Measurements from ENCODE around the gene M1AP.
A peak's percentile ranks its signal among the peaks of the same experiment; 100 is the strongest.

M1AP gene

DNA sequence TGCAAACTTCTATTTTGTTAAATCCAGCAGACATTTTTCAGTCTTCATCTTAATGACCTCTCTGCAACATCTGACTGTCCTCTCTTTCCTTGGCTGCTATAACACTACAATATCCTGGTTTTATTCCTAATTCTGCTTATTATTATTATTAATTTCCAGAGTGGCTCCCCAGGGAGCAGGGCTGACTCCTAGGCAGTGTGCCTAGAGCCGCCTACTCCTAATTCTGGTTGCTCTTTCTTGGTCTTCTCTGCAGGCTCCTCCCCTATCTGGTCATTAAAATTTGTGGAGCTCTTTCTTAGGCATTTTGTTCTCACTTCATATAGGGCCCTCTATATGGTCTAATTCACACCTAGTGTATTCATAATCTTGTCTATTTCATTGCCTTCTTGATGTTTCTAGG lies 105.2 kb downstream of the M1AP start:
- no peak for DNase-seq

DNA sequence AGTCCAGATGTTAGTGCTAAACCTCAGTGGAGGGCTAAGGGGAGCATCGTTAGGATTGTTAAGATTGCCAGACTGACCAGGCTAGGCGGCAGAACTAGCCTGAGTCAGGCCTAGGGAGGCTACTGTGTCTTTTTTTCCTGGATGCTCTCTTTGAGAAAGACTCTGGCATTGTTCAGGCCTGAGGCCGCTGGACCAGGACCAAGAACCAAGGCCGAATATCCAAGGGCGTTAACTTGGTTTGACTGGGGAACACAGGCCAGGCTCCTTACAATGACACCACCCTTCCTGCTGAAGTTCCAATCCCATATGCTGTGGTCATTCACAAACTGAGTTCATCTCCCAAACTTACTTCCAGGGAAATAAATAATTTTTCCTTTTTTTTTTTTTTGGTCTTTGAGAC lies 107.8 kb downstream of the M1AP start:
- DNase-seq, result no peak

DNA sequence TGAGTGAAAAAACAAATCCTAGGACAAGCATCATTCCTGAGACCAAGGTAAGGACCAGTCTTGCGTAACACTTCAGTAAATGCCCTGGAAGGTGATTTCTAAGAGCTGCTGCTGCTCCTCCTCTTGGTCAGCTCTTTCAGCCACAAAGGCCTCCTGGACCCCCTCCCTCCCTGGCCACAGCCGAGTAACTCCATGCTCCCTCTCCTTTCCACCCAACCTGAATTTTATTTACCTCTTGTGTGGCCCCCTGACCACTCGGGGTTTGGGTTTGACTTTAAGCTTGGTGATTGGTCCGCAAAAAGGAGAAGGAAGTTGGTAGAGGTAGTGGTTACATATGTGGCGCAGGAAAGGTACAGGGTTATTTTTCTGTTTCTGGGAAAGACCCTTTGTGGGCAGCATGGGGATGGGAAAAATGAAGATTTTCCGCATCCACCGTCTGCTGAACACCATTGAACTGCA lies 109.2 kb downstream of the M1AP start:
- no peak for DNase-seq

DNA sequence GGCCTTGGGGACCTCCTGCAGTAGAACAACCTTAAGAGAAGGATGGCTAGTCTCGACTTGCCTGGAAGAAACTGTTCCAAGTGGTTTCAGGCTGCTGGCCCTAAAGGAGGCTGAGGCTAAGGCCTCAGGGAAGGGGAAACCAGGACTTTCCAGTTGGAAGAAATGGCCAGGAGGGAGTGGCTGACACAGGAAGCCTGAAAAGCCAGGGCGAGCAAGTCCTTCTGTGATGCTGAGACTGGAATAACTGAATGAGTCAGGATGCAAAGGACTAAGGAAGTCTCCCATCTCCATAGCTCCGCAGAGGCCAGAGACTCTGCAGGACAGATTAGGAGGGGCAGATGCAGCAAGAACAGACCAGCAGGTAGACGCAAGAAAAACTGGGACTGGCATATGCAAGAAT lies 111.0 kb downstream of the M1AP start:
- DNase-seq, result no peak

DNA sequence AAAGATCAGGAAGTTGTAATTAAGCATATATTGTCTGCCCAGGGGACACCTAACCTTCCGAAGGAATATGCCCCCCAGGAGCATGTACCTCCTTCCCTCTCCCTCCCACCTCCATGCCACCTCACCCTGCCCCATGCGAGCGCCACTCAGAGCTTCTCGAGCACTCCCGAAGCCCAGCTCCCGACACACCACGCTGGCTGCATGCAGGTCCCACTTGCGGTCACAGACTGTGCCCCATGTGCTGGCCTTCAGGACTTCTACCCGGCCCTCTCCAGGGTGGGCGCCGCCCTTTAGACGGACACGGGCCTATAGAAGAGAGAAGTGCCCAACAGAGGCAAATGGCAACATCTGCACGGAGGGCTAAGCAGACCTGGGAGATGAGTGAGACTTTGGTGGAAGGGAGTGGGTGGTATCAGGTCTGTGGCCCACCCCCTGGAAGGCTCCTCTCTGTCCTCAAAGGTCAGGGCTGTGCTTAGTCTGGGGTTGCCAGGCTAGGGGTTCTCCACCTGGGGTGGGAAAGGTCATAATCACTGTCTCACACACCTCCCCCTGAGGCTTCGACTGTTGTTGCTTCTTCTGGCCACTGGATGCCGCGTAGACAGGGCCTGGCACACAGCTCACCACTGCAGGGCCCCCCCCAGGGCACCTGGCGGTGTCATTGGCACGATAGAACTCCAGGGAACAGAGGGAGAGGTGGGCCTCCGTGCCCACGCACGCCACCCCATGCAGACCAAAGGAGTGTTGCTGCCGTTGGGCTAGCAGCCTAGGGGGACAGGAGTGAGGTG lies 111.8 kb downstream of the M1AP start:
- DNase-seq, result no peak

DNA sequence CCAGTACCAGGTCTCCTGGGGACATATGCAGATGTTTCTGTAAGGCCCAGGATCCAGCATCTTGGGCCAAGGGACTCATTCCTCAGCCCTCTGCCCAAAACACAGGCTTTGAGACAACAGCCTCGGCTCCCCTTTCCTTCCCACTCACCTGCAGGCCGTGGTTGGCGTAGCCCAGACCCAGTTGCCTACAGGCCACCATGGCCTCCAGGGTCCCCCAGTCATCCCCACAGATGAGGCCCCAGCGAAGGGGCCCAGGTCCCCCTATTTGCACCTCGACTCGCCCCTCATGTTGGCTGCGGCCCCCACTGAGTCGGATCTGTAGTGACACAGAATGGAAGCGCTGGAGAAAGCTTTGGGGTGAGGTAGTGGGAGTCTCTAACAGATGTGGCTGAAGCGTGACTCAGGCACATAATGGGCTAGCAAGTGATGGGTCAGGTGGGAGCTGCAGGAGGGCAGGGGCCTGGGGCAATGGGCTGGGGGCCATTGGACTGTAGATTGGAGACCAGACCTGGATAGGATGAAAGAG lies 112.6 kb downstream of the M1AP start:
- DNase-seq, result no peak

DNA sequence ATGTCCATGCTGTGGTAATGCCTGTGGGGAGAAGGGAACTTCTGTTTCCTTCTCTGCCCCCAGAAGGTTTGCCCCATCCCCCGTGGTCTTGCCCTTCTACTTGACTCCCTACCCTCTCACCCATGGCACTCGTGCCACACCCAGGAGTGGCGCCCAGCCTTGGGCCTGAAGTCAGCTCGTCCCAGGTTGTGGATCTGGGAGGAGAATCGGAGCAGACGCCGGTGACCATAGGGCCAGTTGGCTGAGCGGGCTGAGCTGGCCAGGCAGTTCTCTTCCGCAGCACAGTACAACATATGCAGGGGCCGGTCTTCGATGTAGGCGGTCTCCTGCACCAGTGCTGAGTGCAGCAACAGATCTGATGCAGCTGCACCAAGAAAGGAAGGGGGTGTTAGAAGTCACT lies 113.7 kb downstream of the M1AP start:
- no peak for DNase-seq

DNA sequence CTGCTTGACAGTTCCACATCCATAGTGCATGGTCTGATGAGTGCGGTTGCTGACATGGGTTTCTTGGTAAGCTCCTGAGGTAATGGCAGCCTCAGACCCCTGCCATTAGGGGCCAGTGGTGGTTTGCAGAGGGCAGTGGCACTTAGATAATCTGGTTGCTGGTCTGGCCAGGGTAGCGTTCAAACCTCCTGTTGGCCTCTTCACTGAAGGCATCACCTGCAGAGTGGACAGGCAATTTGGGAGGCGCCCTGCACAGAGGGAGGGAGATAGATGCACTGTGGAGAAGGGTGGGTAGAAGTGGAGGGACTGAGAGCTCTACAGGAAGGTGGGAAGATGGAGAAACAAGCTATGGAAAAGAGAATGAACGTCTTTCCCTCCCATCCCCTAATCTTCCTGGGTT lies 114.7 kb downstream of the M1AP start:
- DNase-seq, result no peak

DNA sequence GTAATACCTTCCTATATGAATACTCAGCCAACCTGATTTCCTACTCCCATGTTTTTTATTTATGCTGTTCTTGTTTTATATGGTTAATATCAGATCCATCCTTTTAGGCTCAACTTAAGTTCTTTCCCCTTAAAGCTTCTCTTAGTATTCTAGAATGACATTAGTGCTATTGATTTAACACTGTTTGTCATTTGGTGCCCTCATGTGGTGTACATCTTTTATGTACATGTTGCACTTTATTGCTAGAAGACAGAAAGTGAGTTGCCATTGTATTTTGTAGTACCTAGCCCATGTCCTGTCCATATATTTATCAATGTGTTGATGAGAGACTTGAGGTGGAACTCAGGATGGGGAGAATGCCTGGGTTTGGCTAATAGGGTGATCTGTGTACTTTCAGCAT lies 115.9 kb downstream of the M1AP start:
- DNase-seq, result peak; percentile 8

DNA sequence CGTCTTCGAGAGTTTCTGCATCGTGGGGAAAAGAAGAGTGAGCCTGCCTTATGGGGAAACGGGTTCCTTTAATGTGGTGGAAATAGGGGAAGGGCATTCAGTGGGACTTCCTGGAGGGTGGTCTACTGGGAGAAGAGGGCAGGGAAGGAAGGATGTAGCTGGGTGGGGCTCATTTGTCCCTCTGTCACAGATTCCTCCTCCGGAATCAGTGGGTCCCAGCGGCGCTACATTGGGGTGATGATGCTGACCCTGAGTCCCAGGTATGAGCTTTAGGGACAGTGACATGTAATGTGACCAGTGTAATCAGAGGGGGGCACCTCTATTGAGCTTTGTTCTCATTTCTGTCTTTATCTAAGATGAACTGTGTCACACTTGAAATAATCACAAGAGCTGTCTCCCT lies 116.5 kb downstream of the M1AP start:
- no peak for DNase-seq

DNA sequence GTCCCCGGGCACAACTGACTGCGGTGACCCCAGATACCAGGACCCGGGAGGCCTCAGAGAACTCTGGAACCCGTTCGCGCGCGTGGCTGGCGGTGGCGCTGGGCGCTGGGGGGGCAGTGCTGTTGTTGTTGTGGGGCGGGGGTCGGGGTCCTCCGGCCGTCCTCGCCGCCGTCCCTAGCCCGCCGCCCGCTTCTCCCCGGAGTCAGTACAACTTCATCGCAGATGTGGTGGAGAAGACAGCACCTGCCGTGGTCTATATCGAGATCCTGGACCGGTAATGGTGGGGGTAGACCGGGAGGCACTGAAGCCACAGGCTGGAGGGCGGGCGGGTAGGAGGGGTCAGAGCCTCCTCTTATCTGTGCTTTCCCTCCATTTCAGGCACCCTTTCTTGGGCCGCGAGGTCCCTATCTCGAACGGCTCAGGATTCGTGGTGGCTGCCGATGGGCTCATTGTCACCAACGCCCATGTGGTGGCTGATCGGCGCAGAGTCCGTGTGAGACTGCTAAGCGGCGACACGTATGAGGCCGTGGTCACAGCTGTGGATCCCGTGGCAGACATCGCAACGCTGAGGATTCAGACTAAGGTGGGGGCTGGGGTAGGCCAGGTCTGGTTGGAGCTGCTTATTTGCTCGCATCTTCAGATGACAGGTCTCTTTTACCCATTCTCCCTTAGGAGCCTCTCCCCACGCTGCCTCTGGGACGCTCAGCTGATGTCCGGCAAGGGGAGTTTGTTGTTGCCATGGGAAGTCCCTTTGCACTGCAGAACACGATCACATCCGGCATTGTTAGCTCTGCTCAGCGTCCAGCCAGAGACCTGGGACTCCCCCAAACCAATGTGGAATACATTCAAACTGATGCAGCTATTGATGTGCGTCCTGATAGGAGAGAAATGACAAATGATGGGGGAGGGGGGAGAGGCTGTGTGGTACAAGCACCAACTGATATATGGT lies 117.6 kb downstream of the M1AP start:
- peak; percentile 4 for DNase-seq

DNA sequence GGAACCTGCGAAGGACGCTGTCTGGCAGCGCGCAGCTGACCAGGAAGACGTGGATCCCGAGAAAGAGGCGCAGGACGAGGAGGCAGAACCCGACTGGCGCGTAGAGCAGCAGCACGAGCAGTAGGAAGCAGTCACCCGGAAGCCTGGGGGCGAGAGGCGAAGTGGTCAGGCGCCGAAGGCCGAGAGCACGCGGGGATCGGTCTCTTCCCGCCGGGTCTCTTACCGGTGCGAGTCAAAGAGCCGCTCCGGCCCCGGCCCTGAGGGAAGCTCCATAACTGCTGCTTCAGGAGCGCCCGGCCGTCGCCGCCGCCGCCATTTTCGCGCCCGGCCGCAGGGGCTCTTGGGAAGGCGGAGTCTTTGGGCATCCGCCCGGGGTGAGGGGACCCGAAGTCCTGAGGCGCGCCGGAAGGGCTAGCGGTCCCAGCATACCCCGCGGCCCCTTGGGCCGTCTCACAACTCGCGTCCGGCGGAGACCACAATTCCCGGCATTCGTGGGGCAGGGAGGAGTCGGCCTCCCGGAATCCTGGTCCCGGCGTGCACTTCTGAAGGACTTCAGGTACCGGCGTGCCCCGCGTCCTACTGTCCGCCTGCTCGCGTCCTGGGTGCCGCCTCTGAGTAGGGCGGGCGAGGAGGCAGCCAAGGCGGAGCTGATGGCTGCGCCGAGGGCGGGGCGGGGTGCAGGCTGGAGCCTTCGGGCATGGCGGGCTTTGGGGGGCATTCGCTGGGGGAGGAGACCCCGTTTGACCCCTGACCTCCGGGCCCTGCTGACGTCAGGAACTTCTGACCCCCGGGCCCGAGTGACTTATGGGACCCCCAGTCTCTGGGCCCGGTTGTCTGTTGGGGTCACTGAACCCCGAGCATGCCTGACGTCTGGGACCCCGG lies 118.5 kb downstream of the M1AP start, which contains the start of the genes AUP1 and HTRA2:
Gene AUP1, minus strand, starts transcription at position 350 of the 882 bp plus-strand sequence. Its CDS starts 77 bp downstream, at position 273.
Gene HTRA2, plus strand, starts transcription at position 577 of the 882 bp plus-strand sequence. Its CDS starts 74 bp downstream, at position 651.
- DNase-seq, result peak; percentile 96

DNA sequence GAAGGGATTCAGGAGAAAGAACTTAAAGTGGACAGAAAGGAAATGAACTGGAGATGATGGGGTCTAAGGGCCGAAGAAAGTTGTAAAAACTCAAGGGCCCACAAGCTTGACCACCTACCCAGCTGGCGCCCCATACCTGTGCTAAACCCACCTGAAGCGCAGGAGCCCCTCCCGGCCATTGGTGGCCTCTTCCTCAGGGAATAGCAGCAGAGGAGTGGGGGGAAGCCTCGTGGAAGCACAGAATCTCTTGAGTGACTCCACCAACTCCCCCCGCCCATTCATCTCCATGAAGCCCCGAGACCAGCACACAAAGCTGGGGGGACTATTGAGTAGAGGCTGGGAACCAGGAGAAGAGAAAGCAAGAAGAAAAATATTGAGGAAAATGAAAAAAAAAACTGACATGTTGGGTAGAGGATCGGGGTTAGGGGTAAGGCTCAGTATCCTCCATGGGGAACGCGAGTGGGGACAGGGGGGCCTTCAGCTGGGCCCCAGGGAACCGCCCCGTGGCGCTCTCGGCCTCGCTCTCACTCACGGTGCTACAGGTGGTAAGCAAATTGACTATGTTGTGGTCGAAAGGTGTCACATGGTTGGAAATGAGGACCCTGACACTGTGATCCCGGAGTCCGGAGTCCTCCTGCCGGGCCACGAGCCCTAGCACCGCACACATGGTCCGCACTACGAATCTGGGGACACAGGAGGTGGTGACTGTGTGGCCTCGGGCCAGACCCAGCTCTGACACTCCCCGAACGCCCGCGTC lies 119.4 kb downstream of the M1AP start:
- DNase-seq, result no peak

DNA sequence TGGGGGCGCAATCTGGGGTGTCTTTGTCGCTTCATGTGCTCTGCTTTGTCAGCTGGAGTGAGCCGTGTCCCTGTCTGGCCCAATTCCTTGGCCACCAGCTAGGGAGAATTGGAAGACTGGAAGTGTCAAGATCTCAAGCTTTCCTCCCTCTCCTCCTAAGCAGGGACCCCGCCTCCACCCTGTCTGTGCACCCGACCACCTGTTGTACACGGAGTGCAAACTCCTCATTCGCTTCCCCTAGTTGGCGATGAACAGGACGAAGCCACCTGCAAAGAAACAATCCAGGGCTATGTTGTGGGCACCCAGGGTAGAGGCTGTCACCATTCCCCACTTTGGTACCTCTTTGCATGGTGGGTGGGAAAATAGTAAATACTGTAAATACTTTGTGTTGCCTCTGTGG lies 120.4 kb downstream of the M1AP start:
- no peak for DNase-seq

DNA sequence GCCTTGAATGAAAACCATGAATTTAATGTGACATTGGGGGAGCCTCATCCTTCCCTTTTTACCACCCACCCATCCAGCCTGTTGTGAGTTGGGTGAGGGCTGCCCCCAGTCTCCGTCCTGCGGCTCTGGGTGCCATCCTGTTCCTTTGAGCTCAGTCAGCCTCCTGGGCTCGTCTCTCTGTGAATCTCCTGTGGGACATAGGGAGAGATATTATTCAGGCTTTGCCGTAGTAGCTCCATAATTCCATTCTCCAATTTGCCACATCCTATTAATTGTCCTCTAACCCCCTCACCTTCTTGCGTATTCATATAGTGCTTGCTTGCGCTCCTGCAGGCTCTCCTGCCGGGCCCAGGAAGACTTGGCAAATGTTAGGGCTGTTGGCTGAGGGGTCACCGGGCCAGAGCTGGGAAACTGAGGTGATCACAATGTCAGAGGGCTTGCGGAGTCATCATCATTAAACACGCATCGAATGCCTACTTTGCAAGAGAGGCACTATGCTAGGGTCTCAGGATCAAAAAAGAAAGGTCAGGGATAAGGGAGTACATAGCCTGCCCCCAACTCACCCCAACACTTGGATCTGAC lies 121.4 kb downstream of the M1AP start:
- no peak for DNase-seq

DNA sequence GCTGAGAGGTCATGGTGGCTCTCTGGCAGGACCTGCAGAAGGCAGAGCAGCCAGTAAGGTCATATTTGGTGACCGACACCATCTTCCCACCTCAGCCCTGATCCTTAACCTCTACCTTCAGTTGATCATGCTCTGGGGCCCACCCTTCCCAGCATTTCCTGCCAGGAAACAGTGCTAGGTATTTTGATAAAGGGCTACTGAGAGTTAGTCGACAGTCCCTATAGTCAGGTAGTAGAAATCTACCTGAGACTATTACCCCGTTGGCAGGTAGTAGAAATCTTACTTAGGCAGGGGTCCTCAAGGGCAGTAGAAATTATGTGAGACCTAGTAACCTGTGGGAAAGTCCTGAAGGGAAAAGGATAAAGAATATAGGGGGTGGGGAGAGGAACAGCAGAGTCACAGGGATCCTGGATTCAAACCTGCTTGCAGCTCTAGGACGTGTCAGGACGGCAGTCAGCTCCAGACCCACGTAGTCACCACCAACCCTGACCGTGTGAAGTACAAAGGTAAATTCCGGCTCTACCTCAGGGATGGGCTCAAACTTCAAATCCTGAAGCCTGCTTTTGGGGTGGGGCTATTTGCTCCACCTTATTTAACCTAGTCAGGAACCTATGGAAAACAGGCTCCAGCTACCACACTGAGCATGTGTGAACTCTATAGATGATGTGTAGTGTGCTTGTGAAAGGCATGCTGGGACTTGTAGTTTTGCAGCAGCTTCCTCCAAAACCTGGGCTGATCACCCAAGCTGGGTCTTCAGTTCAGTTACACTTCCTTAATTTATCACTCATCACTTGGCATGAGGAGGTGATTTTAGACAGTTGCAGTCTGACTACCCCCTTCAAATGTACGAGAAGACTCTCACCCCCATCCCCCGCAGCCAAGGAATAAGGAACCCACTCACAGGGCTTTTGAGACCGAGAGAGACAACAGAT lies 122.1 kb downstream of the M1AP start, which contains the start of gene DQX1:
Gene DQX1, minus strand, starts transcription at position 515 of the 932 bp plus-strand sequence. Its CDS starts 502 bp downstream, at position 13.
- DNase-seq, result no peak

DNA sequence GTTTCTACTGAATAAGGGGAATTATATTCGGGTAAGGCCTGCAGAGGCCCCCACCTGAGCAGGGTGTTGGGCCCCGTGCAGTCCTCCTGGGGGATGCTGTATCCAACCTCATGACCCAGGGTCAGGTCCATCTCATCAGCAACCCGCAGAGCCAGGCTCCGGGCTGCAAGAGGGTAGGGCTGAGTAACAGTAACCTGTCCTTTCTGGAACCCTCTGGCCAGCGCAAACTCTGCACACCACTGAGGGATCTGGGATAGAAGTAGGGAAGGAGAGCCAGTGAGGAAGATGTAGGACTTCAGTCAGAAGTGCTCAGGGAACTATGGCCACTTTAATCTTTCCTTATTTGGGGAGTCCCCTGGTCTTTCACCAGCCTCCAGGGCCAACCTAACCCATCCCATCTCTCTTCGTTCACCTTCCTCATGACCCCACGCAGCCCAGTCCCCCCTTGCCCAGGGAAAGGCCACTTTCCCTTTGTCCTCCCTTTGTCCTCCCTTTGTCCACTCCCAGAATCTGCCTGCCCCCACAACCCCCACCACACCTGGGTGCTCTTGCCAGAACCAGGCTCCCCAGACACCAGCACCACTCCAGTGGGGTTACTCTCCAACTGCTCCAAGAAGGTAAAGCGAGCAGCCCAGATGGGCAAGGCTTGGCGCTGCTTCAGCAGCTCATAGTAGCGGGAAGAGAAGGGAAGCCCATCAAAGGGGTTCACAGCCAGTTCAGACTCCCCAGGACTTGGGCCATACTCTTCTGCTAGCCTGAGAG lies 123.0 kb downstream of the M1AP start:
- no peak for DNase-seq

DNA sequence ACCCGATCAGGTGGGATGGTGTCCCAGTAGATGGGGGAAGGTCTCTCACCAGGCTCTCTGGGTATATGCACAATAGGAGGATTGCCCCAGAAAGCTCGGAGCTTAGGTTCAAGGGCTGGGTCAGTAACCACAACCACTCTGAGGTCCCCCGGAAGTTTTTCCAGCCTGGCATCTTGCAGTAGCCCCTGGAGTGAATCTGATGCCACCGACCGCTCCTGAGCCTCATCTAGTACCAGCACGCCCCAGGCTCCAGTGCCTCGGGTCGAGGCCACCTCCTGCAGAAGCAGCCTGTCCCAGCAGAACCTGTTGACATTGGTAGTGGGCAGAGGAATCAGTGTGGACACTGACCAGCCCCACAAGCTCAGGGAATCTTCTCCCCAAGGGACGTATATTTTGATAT lies 124.1 kb downstream of the M1AP start:
- DNase-seq, result no peak

DNA sequence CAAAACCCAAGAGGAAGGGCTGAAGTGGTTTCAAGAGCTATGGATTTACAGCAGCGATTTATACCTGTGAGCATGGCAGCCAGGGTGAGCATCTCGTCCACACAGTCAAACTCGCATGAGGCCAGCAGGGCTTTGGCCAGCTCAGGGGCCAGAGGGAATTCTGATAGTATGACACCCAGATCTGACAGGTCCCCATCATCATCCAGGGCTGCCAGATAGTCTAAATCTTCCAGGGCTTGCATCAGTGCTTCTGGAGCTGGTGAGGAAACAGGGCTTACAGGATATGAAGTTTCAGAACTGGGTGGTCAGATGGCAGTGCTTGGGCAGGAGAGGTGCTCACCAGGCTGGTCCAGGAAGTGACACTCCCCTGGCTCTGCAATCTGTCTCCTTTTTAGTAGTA lies 125.6 kb downstream of the M1AP start:
- no peak for DNase-seq

Data from NCI-H446 treated with DMSO at 0.1 percent for 48 hours (cell line).